Panc1 (cell line): Measurements from ENCODE around the gene MYO1H. TPM values are rescaled to one million over a fixed set of nuclear protein-coding genes. Genes with fewer than 3 reads are reported as not detected.

Experiments used
- ATAC-seq: fragments of 200-7000 bp; cut with Tn5 transposase; 2 replicates; pipeline ENCODE4 v1.9.1; 2020; ENCODE audit warnings: mild to moderate bottlenecking, moderate library complexity
- BruUV-seq: library from RNA; stranded (reverse); fragments of 400-500 nt; replicated peaks from 2 replicates; lab custom pipeline; 2021; lab: Mats Ljungman, UMichigan
- CTCF ChIA-PET: fragments of 300-600 bp; sonication (Branson Sonifier 250); formaldehyde crosslinking; loops from one replicate; lab custom pipeline; 2022; ENCODE audit warnings: antibody characterized with exemption; lab: Charles Lee
- POLR2A ChIA-PET: fragments of 300-600 bp; sonication (Branson Sonifier 250); formaldehyde crosslinking; loops from one replicate; lab custom pipeline; 2022; ENCODE audit warnings: antibody characterized with exemption; lab: Charles Lee
- DNase-seq: peaks from one replicate; pipeline ENCODE4 v3.0.0-alpha.2; 2010; ENCODE audit warnings: low read depth, low spot score
- H3K27ac ChIP-seq: 2 replicates; pipeline ENCODE4 v1.5.1; 2011; ENCODE audit warnings: mild to moderate bottlenecking, low read length, inconsistent platforms
- H3K27me3 ChIP-seq: fragments of 200-500 bp; sonication (Bioruptor generic); 2 replicates; pipeline ENCODE4 v1.6.0; 2014; ENCODE audit warnings: low read length, inconsistent platforms; ENCODE audit not compliant: control insufficient read depth, insufficient read depth
- H3K36me3 ChIP-seq: fragments of 200-500 bp; sonication (Bioruptor generic); 2 replicates; pipeline ENCODE4 v1.5.1; 2014; ENCODE audit warnings: inconsistent platforms, mild to moderate bottlenecking, low read length, moderate library complexity; ENCODE audit not compliant: control insufficient read depth, insufficient read depth
- H3K4me1 ChIP-seq: 2 replicates; pipeline ENCODE4 v1.5.1; 2011; ENCODE audit warnings: inconsistent platforms, mild to moderate bottlenecking, low read length, moderate library complexity; ENCODE audit not compliant: control insufficient read depth, insufficient read depth
- H3K4me3 ChIP-seq, 2 experiments: 2 replicates each; pipeline ENCODE4 v1.5.1; 2011 to 2012; ENCODE audit warnings: low read depth in 2 of 2, low read length in 2 of 2, mild to moderate bottlenecking in 2 of 2, inconsistent platforms in 1 of 2, moderate library complexity in 1 of 2
- H3K9me3 ChIP-seq: fragments of 200-500 bp; sonication (Bioruptor generic); 2 replicates; pipeline ENCODE4 v1.5.1; 2014; ENCODE audit warnings: low read depth, mild to moderate bottlenecking, inconsistent platforms, low read length, moderate library complexity; ENCODE audit not compliant: control insufficient read depth, insufficient read depth
- POLR2AphosphoS5 ChIP-seq: IDR thresholded peaks from 2 replicates; pipeline ENCODE4 v1.6.1; 2012; ENCODE audit warnings: mild to moderate bottlenecking, low read depth, low read length, moderate library complexity
- REST ChIP-seq, 2 experiments: IDR thresholded peaks; 2 replicates each; pipeline ENCODE4 v1.6.1; 2011 to 2012; ENCODE audit warnings: low read depth in 2 of 2, control low read depth in 1 of 2, low read length in 1 of 2, mild to moderate bottlenecking in 1 of 2, moderate library complexity in 1 of 2; ENCODE audit not compliant: insufficient read depth in 1 of 2
- SIN3A ChIP-seq: IDR thresholded peaks from 2 replicates; pipeline ENCODE4 v1.6.1; 2012; ENCODE audit warnings: low read depth, mild to moderate bottlenecking, low read length, moderate library complexity, borderline replicate concordance; ENCODE audit not compliant: insufficient read depth
- TCF7L2 ChIP-seq: IDR thresholded peaks from 2 replicates; pipeline ENCODE4 v1.6.1; 2011; ENCODE audit warnings: mild to moderate bottlenecking, low read depth, low read length, inconsistent platforms
- in situ Hi-C: cut with HindIII; loops from 2 replicates; pipeline ENCODE4 v1.10.0; 2016; ENCODE audit warnings: low sequenced_read_pairs, low pct_unique_long_range_greater_than_20kb
- intact Hi-C: fragments of 100-400 bp; cut with micrococcal nuclease; formaldehyde crosslinking; loops from one replicate; pipeline ENCODE4 v1.10.0; 2022; ENCODE audit not compliant: unreplicated experiment
- total RNA-seq: library from RNA; stranded (reverse); gene quantifications from one replicate; pipeline ENCODE4 v1.2.1, GENCODE V29; 2021; ENCODE audit not compliant: unreplicated experiment
- TF ChIP-seq, protein P1 (sequence below): fragments of 450-650 bp; IDR thresholded peaks from 2 replicates; pipeline ENCODE4 v1.5.1; 2017; ENCODE audit warnings: mild to moderate bottlenecking

MYO1H gene
- total RNA-seq, 1 experiment from 2014 or later, result not detected

GRCh38 chr12:109302770-109303169 lies 44.9 kb upstream of the MYO1H start:
- CTCF ChIA-PET, result no interaction called here
- Histone ChIP-seq H3K27me3 (peaks cover 12% of the 10 kb centered on the region), H3K36me3 (no peaks in the 10 kb centered on the region), H3K27ac (no peak overlapping the region), H3K9me3 (no peaks in the 10 kb centered on the region), H3K4me3 (no peak overlapping the region), H3K4me1 (no peaks in the 10 kb centered on the region)
- no peak for ATAC-seq
- intact Hi-C loops (no loop called here), in situ Hi-C loops (no loop called here)
- no peak for DNase-seq
- POLR2A ChIA-PET, result no interaction called here
- TF ChIP-seq TCF7L2 (no peak), SIN3A (no peak), REST (IDR thresholded peaks at IDR 0.05; ENCODE audit: insufficient read depth in 1 of 2, low read depth in 2 of 2, low read length in 1 of 2) (no peak), POLR2AphosphoS5 (no peak)
- TF ChIP-seq, protein P1, sequence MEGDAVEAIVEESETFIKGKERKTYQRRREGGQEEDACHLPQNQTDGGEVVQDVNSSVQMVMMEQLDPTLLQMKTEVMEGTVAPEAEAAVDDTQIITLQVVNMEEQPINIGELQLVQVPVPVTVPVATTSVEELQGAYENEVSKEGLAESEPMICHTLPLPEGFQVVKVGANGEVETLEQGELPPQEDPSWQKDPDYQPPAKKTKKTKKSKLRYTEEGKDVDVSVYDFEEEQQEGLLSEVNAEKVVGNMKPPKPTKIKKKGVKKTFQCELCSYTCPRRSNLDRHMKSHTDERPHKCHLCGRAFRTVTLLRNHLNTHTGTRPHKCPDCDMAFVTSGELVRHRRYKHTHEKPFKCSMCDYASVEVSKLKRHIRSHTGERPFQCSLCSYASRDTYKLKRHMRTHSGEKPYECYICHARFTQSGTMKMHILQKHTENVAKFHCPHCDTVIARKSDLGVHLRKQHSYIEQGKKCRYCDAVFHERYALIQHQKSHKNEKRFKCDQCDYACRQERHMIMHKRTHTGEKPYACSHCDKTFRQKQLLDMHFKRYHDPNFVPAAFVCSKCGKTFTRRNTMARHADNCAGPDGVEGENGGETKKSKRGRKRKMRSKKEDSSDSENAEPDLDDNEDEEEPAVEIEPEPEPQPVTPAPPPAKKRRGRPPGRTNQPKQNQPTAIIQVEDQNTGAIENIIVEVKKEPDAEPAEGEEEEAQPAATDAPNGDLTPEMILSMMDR, result no peak
- BruUV-seq, result no TSS peak

DNA sequence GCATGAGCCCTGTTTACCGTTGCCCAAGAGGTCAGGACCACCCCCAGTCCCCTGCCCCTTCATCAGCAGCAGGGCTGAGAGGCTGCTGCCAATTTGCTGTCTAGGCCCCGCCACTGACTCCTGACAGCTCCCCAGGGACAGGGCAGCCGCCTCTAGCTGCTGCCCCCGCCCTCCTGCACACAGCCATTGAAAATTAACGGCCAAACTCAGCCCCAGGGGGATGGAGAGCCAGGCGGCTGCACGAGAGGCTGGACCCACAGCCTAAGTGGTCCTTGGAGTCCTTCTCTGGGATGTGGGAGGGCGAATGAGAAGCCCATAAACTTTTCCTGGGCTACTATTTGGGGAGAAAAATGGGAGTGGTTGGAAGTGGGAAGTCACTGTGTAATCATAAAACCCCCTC lies 43.2 kb upstream of the MYO1H start:
- in situ Hi-C loops, result no loop called here
- BruUV-seq, result no TSS peak
- intact Hi-C loops, result no loop called here
- Histone ChIP-seq H3K27me3 (peaks cover 23% of the 10 kb centered on the region), H3K27ac (no peak overlapping the region), H3K4me3 (no peak overlapping the region), H3K4me1 (0 out of 2 replicates have a peak, but pooled peaks cover 3% of the 10 kb centered on the region), H3K9me3 (no peaks in the 10 kb centered on the region), H3K36me3 (no peaks in the 10 kb centered on the region)
- POLR2A ChIA-PET, result no interaction called here
- no peak for DNase-seq
- CTCF ChIA-PET, result interaction anchor here (0.7 kb wide), 1 partner anchor 85 kb away, joined by 11 read pairs; no protein-coding TSS in a partner anchor
- TF ChIP-seq, protein P1, result no peak
- TF ChIP-seq REST (IDR thresholded peaks at IDR 0.05; ENCODE audit: insufficient read depth in 1 of 2, low read depth in 2 of 2, low read length in 1 of 2), result no peak
- TF ChIP-seq POLR2AphosphoS5, result no peak
- TF ChIP-seq SIN3A, result no peak
- no peak for TF ChIP-seq TCF7L2
- ATAC-seq, result no peak
